ENCODE data around the gene MLXIP.
"Not testable (repeated sequence)": the region's sequence is repeated elsewhere in the genome, so short reads cannot be mapped to it uniquely, and the experiment has no call there.

Gene MLXIP

GRCh38 chr12:122046145-122046544, 32.4 kb upstream of the MLXIP start:
- H3K27ac Mint-ChIP-seq, result no peak overlapping the region
- no peaks in the 10 kb centered on the region for H3K9me3 Mint-ChIP-seq (ENCODE audit: low read depth)
- H3K4me3 Mint-ChIP-seq, result no peak overlapping the region
- no peaks in the 10 kb centered on the region for H3K36me3 Mint-ChIP-seq
- no peaks in the 10 kb centered on the region for H3K4me1 Mint-ChIP-seq (ENCODE audit: low read depth)
- no peaks in the 10 kb centered on the region for H3K27me3 Mint-ChIP-seq

DNA sequence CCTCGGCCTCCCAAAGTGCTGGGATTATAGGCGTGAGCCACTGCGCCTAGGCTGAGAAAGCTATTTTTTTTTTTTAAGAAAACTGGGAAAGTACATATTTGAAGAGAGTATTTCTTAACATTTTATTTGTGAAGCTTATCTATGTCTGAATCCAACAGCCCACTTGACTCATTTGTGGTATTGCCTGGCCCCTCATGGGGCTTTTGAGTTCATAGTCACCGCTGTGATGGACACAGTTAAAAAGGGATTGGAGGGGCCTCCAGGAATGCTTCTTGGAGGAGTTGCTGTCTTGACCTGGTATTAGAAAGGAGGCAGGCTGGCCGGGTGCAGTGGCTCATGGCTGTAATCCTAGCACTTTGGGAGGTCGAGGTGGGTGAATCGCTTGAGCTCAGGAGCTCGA, 30.4 kb upstream of the MLXIP start:
- Mint-ChIP-seq H3K27ac (no peak overlapping the region), H3K4me1 (ENCODE audit: low read depth) (no peaks in the 10 kb centered on the region), H3K27me3 (no peaks in the 10 kb centered on the region), H3K36me3 (no peaks in the 10 kb centered on the region), H3K4me3 (no peak overlapping the region), H3K9me3 (ENCODE audit: low read depth) (no peaks in the 10 kb centered on the region)

GRCh38 chr12:122049827-122050226, 28.7 kb upstream of the MLXIP start:
- Mint-ChIP-seq H3K36me3 (no peaks in the 10 kb centered on the region), H3K4me3 (no peak overlapping the region), H3K27ac (no peak overlapping the region), H3K9me3 (ENCODE audit: low read depth) (no peaks in the 10 kb centered on the region), H3K4me1 (ENCODE audit: low read depth) (peaks cover 2% of the 10 kb centered on the region), H3K27me3 (no peaks in the 10 kb centered on the region)

DNA sequence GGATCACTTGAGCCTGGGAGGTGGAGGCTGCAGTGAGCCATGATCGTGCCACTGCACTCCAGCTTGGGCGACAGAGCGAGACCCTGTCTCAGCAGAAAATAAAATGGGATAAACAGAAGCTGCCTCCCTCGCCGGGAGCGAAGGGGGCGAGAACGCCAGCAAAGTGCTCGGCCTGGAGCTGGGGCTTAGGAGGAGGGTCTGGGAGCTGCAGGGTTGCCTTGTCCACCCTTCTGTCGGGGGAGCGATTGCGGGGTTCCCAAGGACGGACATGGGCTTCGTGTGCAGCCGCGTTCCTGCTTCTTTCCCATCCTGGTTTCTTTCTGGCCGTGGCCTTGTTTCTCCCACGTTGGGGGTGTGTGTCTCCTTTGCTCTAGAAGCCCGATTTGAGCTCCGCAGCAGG, 27.9 kb upstream of the MLXIP start:
- Mint-ChIP-seq H3K4me1 (ENCODE audit: low read depth) (peaks cover 2% of the 10 kb centered on the region), H3K27ac (no peak overlapping the region), H3K4me3 (no peak overlapping the region), H3K27me3 (no peaks in the 10 kb centered on the region), H3K36me3 (no peaks in the 10 kb centered on the region), H3K9me3 (ENCODE audit: low read depth) (no peaks in the 10 kb centered on the region)

- H3K4me1 Mint-ChIP-seq (ENCODE audit: low read depth), result peaks cover 2% of the 10 kb centered on the region
- no peaks in the 10 kb centered on the region for H3K9me3 Mint-ChIP-seq (ENCODE audit: low read depth)
- no peak overlapping the region for H3K27ac Mint-ChIP-seq
- H3K36me3 Mint-ChIP-seq, result no peaks in the 10 kb centered on the region
- no peak overlapping the region for H3K4me3 Mint-ChIP-seq
- no peaks in the 10 kb centered on the region for H3K27me3 Mint-ChIP-seq
These were observed 27.2 kb upstream of the MLXIP start for GRCh38 chr12:122051231-122051876.

DNA sequence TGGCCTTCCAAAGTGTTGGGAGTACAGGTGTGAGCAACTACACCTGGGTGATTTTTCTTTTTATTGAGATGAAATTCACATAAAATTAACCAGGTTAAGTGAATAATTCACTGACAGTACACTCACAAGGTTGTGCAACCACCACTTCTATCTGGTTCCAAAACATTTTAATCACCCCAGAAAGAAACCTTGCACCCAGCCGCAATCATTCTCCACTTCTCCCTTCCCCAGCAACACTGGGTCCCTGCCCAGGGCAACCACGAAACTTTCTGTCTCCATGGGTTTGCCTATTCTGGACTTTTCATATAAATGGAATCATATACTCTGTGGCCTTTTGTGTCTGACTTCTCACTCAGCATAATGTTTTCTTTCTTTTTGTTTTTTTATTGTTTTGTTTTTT, 26.3 kb upstream of the MLXIP start:
- no peak overlapping the region for H3K4me3 Mint-ChIP-seq
- H3K9me3 Mint-ChIP-seq (ENCODE audit: low read depth), result no peaks in the 10 kb centered on the region

DNA sequence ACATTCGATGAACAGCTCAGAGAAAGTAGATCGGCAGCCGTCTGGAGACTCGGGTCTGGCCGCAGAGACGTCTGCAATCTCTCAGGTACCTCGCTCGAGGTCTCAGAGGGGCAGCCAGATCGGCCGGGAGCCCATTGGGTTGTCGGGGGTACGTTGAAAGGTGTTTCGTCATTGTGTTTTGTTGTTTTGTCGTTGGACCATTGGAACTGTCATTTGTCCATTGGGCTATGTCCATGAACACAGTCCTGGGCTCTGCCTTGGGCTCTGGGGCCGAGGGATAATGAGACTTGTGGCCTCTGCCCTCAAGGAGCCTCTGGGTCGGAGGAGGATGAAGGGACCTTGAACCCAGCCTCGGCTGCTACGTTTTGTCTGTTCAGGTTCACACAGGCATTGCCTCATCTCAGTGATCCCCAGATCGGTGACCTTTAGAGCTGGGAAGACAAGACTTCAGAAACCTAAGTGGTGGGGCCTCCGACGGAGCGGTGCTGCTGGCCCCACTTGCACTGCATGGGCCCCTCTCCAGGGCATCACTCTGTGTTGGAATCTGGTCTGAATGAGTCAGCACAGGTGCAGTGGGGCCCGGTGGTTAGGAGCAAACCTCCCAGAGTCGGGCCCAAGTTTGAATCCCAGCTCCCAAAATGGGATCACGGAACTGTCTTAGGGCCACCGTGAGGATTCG, 23.6 kb upstream of the MLXIP start:
- Mint-ChIP-seq H3K27ac (no peak overlapping the region), H3K4me3 (no peak overlapping the region), H3K36me3 (no peaks in the 10 kb centered on the region), H3K4me1 (ENCODE audit: low read depth) (peaks cover 2% of the 10 kb centered on the region), H3K9me3 (ENCODE audit: low read depth) (no peaks in the 10 kb centered on the region), H3K27me3 (no peaks in the 10 kb centered on the region)

More for the DNA sequence above, 26.3 kb upstream of the MLXIP start:
- Mint-ChIP-seq H3K4me1 (ENCODE audit: low read depth) (peaks cover 2% of the 10 kb centered on the region), H3K27me3 (no peaks in the 10 kb centered on the region), H3K27ac (no peak overlapping the region), H3K36me3 (no peaks in the 10 kb centered on the region)

GRCh38 chr12:122056406-122056805, 22.1 kb upstream of the MLXIP start:
- not testable (repeated sequence) for H3K4me3 Mint-ChIP-seq; H3K27ac Mint-ChIP-seq; H3K4me1 Mint-ChIP-seq (ENCODE audit: low read depth); H3K27me3 Mint-ChIP-seq; H3K9me3 Mint-ChIP-seq (ENCODE audit: low read depth); H3K36me3 Mint-ChIP-seq

DNA sequence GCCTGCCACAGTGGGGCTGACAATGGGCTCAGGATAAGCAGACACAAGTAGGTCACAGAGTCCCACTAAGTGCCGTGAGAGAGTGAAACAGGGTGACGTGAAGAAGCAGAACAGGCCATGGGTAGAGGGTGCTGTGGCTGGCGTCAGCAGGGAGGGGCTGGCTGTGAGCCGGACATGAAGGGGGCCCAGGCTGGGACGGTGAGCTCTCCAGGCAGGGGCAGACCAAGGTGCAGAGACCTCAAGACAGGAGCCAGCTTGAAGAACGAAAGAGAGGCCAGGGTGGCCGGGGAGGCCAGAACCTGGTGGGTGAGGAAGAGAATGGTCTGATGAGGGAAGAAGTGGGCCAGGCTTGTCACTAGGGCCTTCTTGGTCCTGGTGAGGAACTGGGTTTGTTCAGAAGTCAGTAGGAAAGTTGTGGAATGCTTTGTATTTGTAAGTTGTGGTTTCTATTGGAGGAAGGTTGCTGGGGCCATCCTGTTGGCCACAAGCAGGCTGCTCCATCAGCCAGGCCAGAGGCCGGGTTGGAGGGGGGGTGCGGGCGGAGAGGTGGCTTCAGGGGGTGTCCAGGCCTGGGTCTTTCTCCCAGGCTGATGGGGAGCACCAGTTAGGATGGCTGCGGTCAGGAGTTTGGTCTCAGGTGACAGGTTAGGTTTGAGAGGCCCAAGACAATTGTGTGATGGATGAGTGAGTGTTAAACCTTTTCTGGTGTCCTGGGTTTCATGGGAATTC, 21.4 kb upstream of the MLXIP start:
- no peaks in the 10 kb centered on the region for H3K36me3 Mint-ChIP-seq
- no peak overlapping the region for H3K4me3 Mint-ChIP-seq
- no peaks in the 10 kb centered on the region for H3K9me3 Mint-ChIP-seq (ENCODE audit: low read depth)
- H3K27me3 Mint-ChIP-seq, result no peaks in the 10 kb centered on the region
- no peak overlapping the region for H3K27ac Mint-ChIP-seq
- H3K4me1 Mint-ChIP-seq (ENCODE audit: low read depth), result peaks cover 2% of the 10 kb centered on the region

DNA sequence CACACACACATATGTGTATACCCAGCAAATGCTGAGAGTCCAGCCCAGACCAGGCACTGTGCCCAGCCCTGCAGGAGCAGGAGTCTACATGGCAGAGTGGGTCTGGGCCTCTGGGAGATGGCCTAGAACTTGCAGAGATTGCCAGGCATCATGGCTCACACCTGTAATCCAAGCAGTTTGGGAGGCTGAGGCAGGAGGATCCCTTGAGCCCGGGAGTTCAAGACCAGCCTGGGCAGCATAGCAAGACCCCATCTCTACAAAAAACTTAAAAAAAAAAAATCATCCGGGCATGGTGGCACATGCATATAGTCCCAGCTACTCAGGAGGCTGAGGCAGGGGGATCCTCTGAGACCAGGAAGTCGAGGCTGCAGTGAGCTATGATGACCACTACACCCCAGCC, 20.8 kb upstream of the MLXIP start:
- no peak overlapping the region for H3K4me3 Mint-ChIP-seq
- H3K9me3 Mint-ChIP-seq (ENCODE audit: low read depth), result no peaks in the 10 kb centered on the region
- H3K36me3 Mint-ChIP-seq, result no peaks in the 10 kb centered on the region
- no peak overlapping the region for H3K27ac Mint-ChIP-seq
- H3K4me1 Mint-ChIP-seq (ENCODE audit: low read depth), result peaks cover 2% of the 10 kb centered on the region
- no peaks in the 10 kb centered on the region for H3K27me3 Mint-ChIP-seq

GRCh38 chr12:122058549-122059149, 19.9 kb upstream of the MLXIP start:
- Mint-ChIP-seq H3K4me3 (no peak overlapping the region), H3K36me3 (no peaks in the 10 kb centered on the region), H3K4me1 (ENCODE audit: low read depth) (peaks cover 10% of the 10 kb centered on the region), H3K27ac (no peak overlapping the region), H3K27me3 (no peaks in the 10 kb centered on the region), H3K9me3 (ENCODE audit: low read depth) (no peaks in the 10 kb centered on the region)

DNA sequence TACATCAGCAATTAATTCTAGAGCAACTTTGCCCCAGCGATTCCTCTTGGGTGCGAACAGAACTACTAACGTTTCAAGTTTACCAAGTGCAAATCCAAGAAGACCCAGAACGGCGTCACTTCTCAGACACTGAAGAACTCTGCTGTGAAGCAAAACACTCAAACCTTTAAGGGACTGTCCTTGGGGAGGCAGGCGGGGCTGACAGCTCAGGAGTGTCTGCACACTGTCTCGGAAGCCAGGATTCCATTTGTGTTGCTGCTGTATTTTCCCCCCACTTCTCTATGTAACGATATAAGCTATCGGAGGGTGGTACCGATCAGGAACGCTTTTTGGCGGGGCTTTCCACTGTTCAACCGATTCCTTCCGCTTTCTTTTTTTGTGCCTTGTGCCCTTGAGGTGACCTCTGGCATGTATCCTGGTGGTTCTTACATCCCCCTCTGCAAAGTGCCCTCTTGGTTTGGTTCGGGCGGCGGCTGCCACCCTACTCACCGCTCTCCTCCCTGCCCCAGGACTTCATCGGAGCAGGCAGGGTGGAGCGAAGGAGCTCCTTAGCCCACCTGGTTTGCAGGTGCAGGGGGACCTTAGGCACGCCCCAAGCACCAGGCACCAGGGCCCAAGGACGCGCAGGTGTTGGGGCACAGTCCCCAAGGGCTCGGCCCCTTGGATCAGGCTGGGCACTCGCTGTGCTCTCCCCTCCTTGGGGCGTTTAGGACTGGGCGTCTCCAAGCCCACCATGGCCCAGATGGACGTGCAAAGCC, 19.2 kb upstream of the MLXIP start:
- peaks cover 8% of the 10 kb centered on the region for H3K4me1 Mint-ChIP-seq (ENCODE audit: low read depth)
- H3K27ac Mint-ChIP-seq, result no peak overlapping the region
- no peaks in the 10 kb centered on the region for H3K9me3 Mint-ChIP-seq (ENCODE audit: low read depth)
- no peak overlapping the region for H3K4me3 Mint-ChIP-seq
- H3K27me3 Mint-ChIP-seq, result no peaks in the 10 kb centered on the region
- H3K36me3 Mint-ChIP-seq, result no peaks in the 10 kb centered on the region

GRCh38 chr12:122060081-122060501, 18.5 kb upstream of the MLXIP start:
- no peaks in the 10 kb centered on the region for H3K9me3 Mint-ChIP-seq (ENCODE audit: low read depth)
- H3K4me1 Mint-ChIP-seq (ENCODE audit: low read depth), result peaks cover 8% of the 10 kb centered on the region
- no peak overlapping the region for H3K4me3 Mint-ChIP-seq
- no peaks in the 10 kb centered on the region for H3K36me3 Mint-ChIP-seq
- H3K27me3 Mint-ChIP-seq, result no peaks in the 10 kb centered on the region
- no peak overlapping the region for H3K27ac Mint-ChIP-seq

- no peaks in the 10 kb centered on the region for H3K9me3 Mint-ChIP-seq (ENCODE audit: low read depth)
- no peak overlapping the region for H3K27ac Mint-ChIP-seq
- no peaks in the 10 kb centered on the region for H3K27me3 Mint-ChIP-seq
- H3K36me3 Mint-ChIP-seq, result no peaks in the 10 kb centered on the region
- no peak overlapping the region for H3K4me3 Mint-ChIP-seq
- H3K4me1 Mint-ChIP-seq (ENCODE audit: low read depth), result peaks cover 8% of the 10 kb centered on the region
These were observed 17.3 kb upstream of the MLXIP start for GRCh38 chr12:122061253-122061652.
